ENCODE results near the gene TMEM178A. TPM values are rescaled to one million over a fixed set of nuclear protein-coding genes. Genes with fewer than 3 reads are reported as not detected.

Gene TMEM178A
- total RNA-seq, 4 donors from 2014 or later: 1.6 to 7.5 (median 4.6) TPM

GRCh38 chr2:39735648-39736047 is 69.9 kb downstream of the TMEM178A start:
- Histone ChIP-seq H3K4me3 (no peak overlapping the region), H3K27ac (no peak overlapping the region), H3K4me1 (no peaks in the 10 kb centered on the region), H3K36me3 (peaks cover 0 to 18% (median 3%) of the 10 kb centered on the region in 4 donors), H3K9me3 (no peaks in the 10 kb centered on the region), H3K27me3 (no peaks in the 10 kb centered on the region)
- intact Hi-C loops (cut with DNase I; ENCODE audit: low total_unique reads): no loop called here
- no peak for DNase-seq
- in situ Hi-C loops (cut with MboI; ENCODE audit: low pct_ligation_motif_present in 1 of 4, low pct_unique_long_range_greater_than_20kb in 1 of 4, low sequenced_read_pairs in 3 of 4): no loop called here
- 98 to 100% methylated on average over 3 of the region's 3 CpGs for WGBS, 2 donors (ENCODE audit: low coverage in 1 of 2)
- TF ChIP-seq POLR2AphosphoS5 (IDR thresholded peaks at IDR 0.05): no peak
- no peak for TF ChIP-seq EP300 (IDR thresholded peaks at IDR 0.05; ENCODE audit: low read depth)
- TF ChIP-seq CTCF (IDR thresholded peaks at IDR 0.05): no peak
- no peak for TF ChIP-seq POLR2A (IDR thresholded peaks at IDR 0.05)

- WGBS, 2 donors (ENCODE audit: low coverage in 1 of 2): 82 to 90% methylated on average over 3 to 6 of the region's 6 CpGs
- no peak overlapping the region for H3K27ac ChIP-seq
- peaks cover 0 to 27% (median 3%) of the 10 kb centered on the region in 4 donors for H3K36me3 ChIP-seq
- no peak overlapping the region for H3K4me3 ChIP-seq
- in situ Hi-C loops (cut with MboI; ENCODE audit: low pct_ligation_motif_present in 1 of 4, low pct_unique_long_range_greater_than_20kb in 1 of 4, low sequenced_read_pairs in 3 of 4) (no loop called here), intact Hi-C loops (cut with DNase I; ENCODE audit: low total_unique reads) (no loop called here)
- DNase-seq: no peak
- no peaks in the 10 kb centered on the region for H3K9me3 ChIP-seq
- H3K27me3 ChIP-seq: no peaks in the 10 kb centered on the region
- no peak for TF ChIP-seq POLR2A (IDR thresholded peaks at IDR 0.05)
- H3K4me1 ChIP-seq: no peaks in the 10 kb centered on the region
These were observed 70.9 kb downstream of the TMEM178A start for GRCh38 chr2:39736640-39737039.

- WGBS, 2 donors (ENCODE audit: low coverage in 1 of 2): 87 to 88% methylated on average over 8 of the region's 8 CpGs
- TF ChIP-seq POLR2A (IDR thresholded peaks at IDR 0.05) (no peak), CTCF (IDR thresholded peaks at IDR 0.05) (no peak), POLR2AphosphoS5 (IDR thresholded peaks at IDR 0.05) (no peak)
- intact Hi-C loops (cut with DNase I; ENCODE audit: low total_unique reads) (no loop called here), in situ Hi-C loops (cut with MboI; ENCODE audit: low pct_ligation_motif_present in 1 of 4, low pct_unique_long_range_greater_than_20kb in 1 of 4, low sequenced_read_pairs in 3 of 4) (no loop called here)
- H3K27me3 ChIP-seq: no peaks in the 10 kb centered on the region
- DNase-seq: no peak
- H3K36me3 ChIP-seq: peaks cover 0 to 33% (median 3%) of the 10 kb centered on the region in 4 donors
- H3K9me3 ChIP-seq: no peaks in the 10 kb centered on the region
- no peaks in the 10 kb centered on the region for H3K4me1 ChIP-seq
- no peak overlapping the region for H3K4me3 ChIP-seq
- H3K27ac ChIP-seq: no peak overlapping the region
These were observed 71.9 kb downstream of the TMEM178A start for GRCh38 chr2:39737661-39738060.

DNA sequence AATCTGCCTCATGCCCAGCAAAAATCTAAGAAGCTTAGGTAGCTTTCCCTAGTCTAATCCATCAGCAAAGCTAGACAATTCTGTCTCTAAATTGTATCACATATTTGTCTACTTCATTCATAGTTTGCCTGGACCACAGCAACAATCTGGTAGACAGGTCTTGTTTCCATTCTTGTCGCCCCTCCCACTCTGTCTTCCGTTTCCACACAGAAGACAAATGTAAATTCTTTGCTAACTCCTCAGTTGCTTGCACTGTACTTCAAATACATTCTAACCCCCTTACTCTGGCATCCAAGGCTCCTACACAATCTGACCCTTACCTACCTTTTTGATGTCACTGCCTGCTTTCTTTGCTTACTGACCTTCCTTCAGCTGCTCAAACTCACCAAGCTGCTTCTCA is 73.2 kb downstream of the TMEM178A start:
- TF ChIP-seq POLR2AphosphoS5 (IDR thresholded peaks at IDR 0.05) (no peak), EP300 (IDR thresholded peaks at IDR 0.05; ENCODE audit: low read depth) (no peak), POLR2A (IDR thresholded peaks at IDR 0.05) (no peak)
- Histone ChIP-seq H3K4me3 (no peak overlapping the region), H3K27ac (no peak overlapping the region), H3K9me3 (no peaks in the 10 kb centered on the region), H3K36me3 (peaks cover 0 to 41% (median 9%) of the 10 kb centered on the region in 4 donors), H3K27me3 (no peaks in the 10 kb centered on the region), H3K4me1 (no peaks in the 10 kb centered on the region)
- WGBS, 2 donors (ENCODE audit: low coverage in 1 of 2): 80 to 91% methylated on average over 2 of the region's 2 CpGs
- in situ Hi-C loops (cut with MboI; ENCODE audit: low pct_ligation_motif_present in 1 of 4, low pct_unique_long_range_greater_than_20kb in 1 of 4, low sequenced_read_pairs in 3 of 4) (no loop called here), intact Hi-C loops (cut with DNase I; ENCODE audit: low total_unique reads) (no loop called here)
- DNase-seq: no peak

- WGBS, 2 donors (ENCODE audit: low coverage in 1 of 2): 70 to 78% methylated on average over 5 of the region's 5 CpGs
- DNase-seq: no peak
- in situ Hi-C loops (cut with MboI; ENCODE audit: low pct_ligation_motif_present in 1 of 4, low pct_unique_long_range_greater_than_20kb in 1 of 4, low sequenced_read_pairs in 3 of 4): no loop called here
- Histone ChIP-seq H3K4me1 (no peaks in the 10 kb centered on the region), H3K9me3 (no peaks in the 10 kb centered on the region), H3K27me3 (no peaks in the 10 kb centered on the region), H3K4me3 (no peak overlapping the region), H3K27ac (no peak overlapping the region), H3K36me3 (peaks cover 0 to 44% (median 12%) of the 10 kb centered on the region in 4 donors)
- intact Hi-C loops (cut with DNase I; ENCODE audit: low total_unique reads): no loop called here
- TF ChIP-seq POLR2A (IDR thresholded peaks at IDR 0.05): no peak
- TF ChIP-seq POLR2AphosphoS5 (IDR thresholded peaks at IDR 0.05): no peak
- no peak for TF ChIP-seq EP300 (IDR thresholded peaks at IDR 0.05; ENCODE audit: low read depth)
- no peak for TF ChIP-seq CTCF (IDR thresholded peaks at IDR 0.05)
These were observed 73.7 kb downstream of the TMEM178A start for GRCh38 chr2:39739386-39739785.

Data from transverse colon (tissue), 4 donors.